PC-3 (cell line): ENCODE measurements around the gene GALNS. TPM values are rescaled to one million over a fixed set of nuclear protein-coding genes. Genes with fewer than 3 reads are reported as not detected.
A peak's percentile ranks its signal among the peaks of the same experiment; 100 is the strongest.

Experiments used
- ATAC-seq: fragments of 200-7000 bp; cut with Tn5 transposase; 2 replicates; pipeline ENCODE4 v1.9.1; 2020; ENCODE audit warnings: mild to moderate bottlenecking, moderate library complexity
- BruUV-seq: library from RNA; stranded (reverse); fragments of 400-500 nt; replicated peaks from 2 replicates; lab custom pipeline; 2021; lab: Mats Ljungman, UMichigan
- CTCF ChIA-PET: fragments of 300-600 bp; sonication (Branson Sonifier 250); formaldehyde crosslinking; loops from one replicate; lab custom pipeline; 2022; ENCODE audit warnings: antibody characterized with exemption; lab: Charles Lee
- POLR2A ChIA-PET: fragments of 300-600 bp; sonication (Branson Sonifier 250); formaldehyde crosslinking; loops from one replicate; lab custom pipeline; 2022; ENCODE audit warnings: antibody characterized with exemption; ENCODE audit not compliant: unreplicated experiment; lab: Charles Lee
- DNase-seq: peaks from one replicate; pipeline ENCODE4 v3.0.0-alpha.2; 2015
- H2AFZ ChIP-seq: fragments of 300-600 bp; sonication (generic); 2 replicates; pipeline ENCODE4 v1.6.0; 2016; ENCODE audit warnings: antibody characterized with exemption, low read length
- H3F3A ChIP-seq: fragments of 300-600 bp; sonication (generic); one replicate; pipeline ENCODE4 v1.6.0; 2017; ENCODE audit warnings: antibody characterized with exemption, low read length, control low read depth, mild to moderate bottlenecking; ENCODE audit not compliant: unreplicated experiment
- H3K27ac ChIP-seq: fragments of 300-600 bp; sonication (generic); 2 replicates; pipeline ENCODE4 v1.5.1; 2016; ENCODE audit warnings: mild to moderate bottlenecking, low read length
- H3K27me3 ChIP-seq: fragments of 300-600 bp; sonication (generic); 2 replicates; pipeline ENCODE4 v1.6.1; 2016; ENCODE audit warnings: low read length, mixed read lengths
- H3K36me3 ChIP-seq: fragments of 300-600 bp; sonication (generic); 2 replicates; pipeline ENCODE4 v1.6.1; 2016; ENCODE audit warnings: low read depth, mixed run types, low read length, mixed read lengths
- H3K4me1 ChIP-seq: fragments of 300-600 bp; sonication (generic); 2 replicates; pipeline ENCODE4 v1.5.1; 2016; ENCODE audit warnings: low read length; ENCODE audit not compliant: insufficient read depth
- H3K4me2 ChIP-seq: fragments of 300-600 bp; sonication (generic); 2 replicates; pipeline ENCODE4 v1.6.0; 2016; ENCODE audit warnings: low read length
- H3K4me3 ChIP-seq: fragments of 300-600 bp; sonication (generic); 2 replicates; pipeline ENCODE4 v1.5.1; 2016; ENCODE audit warnings: mild to moderate bottlenecking, low read length, mixed read lengths
- H3K79me2 ChIP-seq: fragments of 300-600 bp; sonication (generic); 2 replicates; pipeline ENCODE4 v1.6.1; 2017; ENCODE audit warnings: low read length, mixed read lengths
- H3K9ac ChIP-seq: fragments of 300-600 bp; sonication (generic); 2 replicates; pipeline ENCODE4 v1.6.0; 2016; ENCODE audit warnings: mild to moderate bottlenecking, low read length
- H3K9me2 ChIP-seq: fragments of 300-600 bp; sonication (generic); replicated peaks from 2 replicates; pipeline ENCODE4 v1.6.1; 2016; ENCODE audit warnings: mixed run types, low read length, mixed read lengths
- H3K9me3 ChIP-seq: fragments of 300-600 bp; sonication (generic); 2 replicates; pipeline ENCODE4 v1.6.1; 2016; ENCODE audit warnings: low read length, mixed read lengths
- H4K20me1 ChIP-seq: fragments of 300-600 bp; sonication (generic); 2 replicates; pipeline ENCODE4 v1.6.1; 2016; ENCODE audit warnings: low read length, mixed read lengths
- EZH2 ChIP-seq: fragments of 300-600 bp; sonication (generic); IDR thresholded peaks from one replicate; pipeline ENCODE4 v1.6.1; 2017; ENCODE audit warnings: antibody characterized with exemption, mild to moderate bottlenecking, low read length; ENCODE audit not compliant: unreplicated experiment
- EZH2phosphoT487 ChIP-seq: fragments of 300-600 bp; sonication (generic); IDR thresholded peaks from 2 replicates; pipeline ENCODE4 v1.6.1; 2018; ENCODE audit warnings: mild to moderate bottlenecking, antibody characterized with exemption, low read length, borderline replicate concordance
- intact Hi-C: fragments of 100-400 bp; cut with micrococcal nuclease; formaldehyde crosslinking; loops from 2 replicates; pipeline ENCODE4 v1.9.0; 2023
- total RNA-seq: library from RNA; depleted of rRNA; stranded (reverse); fragments of >200 nt; gene quantifications from 2 replicates; pipeline ENCODE4 v1.2.3, GENCODE V29; 2014
- TF ChIP-seq, protein P1 (sequence below): fragments of 300-600 bp; sonication (generic); conservative IDR thresholded peaks from 2 replicates; pipeline ENCODE4 v1.5.1; 2017; ENCODE audit warnings: antibody characterized with exemption, low read depth, mild to moderate bottlenecking, low read length

GALNS gene
- total RNA-seq, 1 experiment from 2014 or later: 18.3 TPM

GRCh38 chr16:88809068-88809675, 47.6 kb downstream of the GALNS start:
- no peaks in the 10 kb centered on the region for H3K9me3 ChIP-seq
- H3K9ac ChIP-seq: no peak overlapping the region
- no peak overlapping the region for H3K27ac ChIP-seq
- peaks cover 8% of the 10 kb centered on the region; the same call in 1 of the 2 replicates for H4K20me1 ChIP-seq
- CTCF ChIA-PET: no interaction called here
- intact Hi-C loops: no loop called here
- peaks cover 45% of the 10 kb centered on the region for H3K79me2 ChIP-seq
- ATAC-seq: no peak
- DNase-seq: peak; percentile 29
- TSS peak; percentile 45 for BruUV-seq
- no peaks in the 10 kb centered on the region for H3F3A ChIP-seq
- no peak overlapping the region for H2AFZ ChIP-seq
- peaks cover 12% of the 10 kb centered on the region; the same call in 1 of the 2 replicates for H3K36me3 ChIP-seq
- H3K27me3 ChIP-seq: no peaks in the 10 kb centered on the region
- peak overlapping the region; percentile 93; the same call in 1 of the 2 replicates for H3K4me2 ChIP-seq
- POLR2A ChIA-PET: no interaction called here
- TF ChIP-seq EZH2 (no peak), EZH2phosphoT487 (no peak)
- TF ChIP-seq, protein P1, sequence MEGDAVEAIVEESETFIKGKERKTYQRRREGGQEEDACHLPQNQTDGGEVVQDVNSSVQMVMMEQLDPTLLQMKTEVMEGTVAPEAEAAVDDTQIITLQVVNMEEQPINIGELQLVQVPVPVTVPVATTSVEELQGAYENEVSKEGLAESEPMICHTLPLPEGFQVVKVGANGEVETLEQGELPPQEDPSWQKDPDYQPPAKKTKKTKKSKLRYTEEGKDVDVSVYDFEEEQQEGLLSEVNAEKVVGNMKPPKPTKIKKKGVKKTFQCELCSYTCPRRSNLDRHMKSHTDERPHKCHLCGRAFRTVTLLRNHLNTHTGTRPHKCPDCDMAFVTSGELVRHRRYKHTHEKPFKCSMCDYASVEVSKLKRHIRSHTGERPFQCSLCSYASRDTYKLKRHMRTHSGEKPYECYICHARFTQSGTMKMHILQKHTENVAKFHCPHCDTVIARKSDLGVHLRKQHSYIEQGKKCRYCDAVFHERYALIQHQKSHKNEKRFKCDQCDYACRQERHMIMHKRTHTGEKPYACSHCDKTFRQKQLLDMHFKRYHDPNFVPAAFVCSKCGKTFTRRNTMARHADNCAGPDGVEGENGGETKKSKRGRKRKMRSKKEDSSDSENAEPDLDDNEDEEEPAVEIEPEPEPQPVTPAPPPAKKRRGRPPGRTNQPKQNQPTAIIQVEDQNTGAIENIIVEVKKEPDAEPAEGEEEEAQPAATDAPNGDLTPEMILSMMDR: no peak
- H3K4me1 ChIP-seq: peaks cover 17% of the 10 kb centered on the region
- H3K4me3 ChIP-seq: no peak overlapping the region
- no peaks in the 10 kb centered on the region for H3K9me2 ChIP-seq

DNA sequence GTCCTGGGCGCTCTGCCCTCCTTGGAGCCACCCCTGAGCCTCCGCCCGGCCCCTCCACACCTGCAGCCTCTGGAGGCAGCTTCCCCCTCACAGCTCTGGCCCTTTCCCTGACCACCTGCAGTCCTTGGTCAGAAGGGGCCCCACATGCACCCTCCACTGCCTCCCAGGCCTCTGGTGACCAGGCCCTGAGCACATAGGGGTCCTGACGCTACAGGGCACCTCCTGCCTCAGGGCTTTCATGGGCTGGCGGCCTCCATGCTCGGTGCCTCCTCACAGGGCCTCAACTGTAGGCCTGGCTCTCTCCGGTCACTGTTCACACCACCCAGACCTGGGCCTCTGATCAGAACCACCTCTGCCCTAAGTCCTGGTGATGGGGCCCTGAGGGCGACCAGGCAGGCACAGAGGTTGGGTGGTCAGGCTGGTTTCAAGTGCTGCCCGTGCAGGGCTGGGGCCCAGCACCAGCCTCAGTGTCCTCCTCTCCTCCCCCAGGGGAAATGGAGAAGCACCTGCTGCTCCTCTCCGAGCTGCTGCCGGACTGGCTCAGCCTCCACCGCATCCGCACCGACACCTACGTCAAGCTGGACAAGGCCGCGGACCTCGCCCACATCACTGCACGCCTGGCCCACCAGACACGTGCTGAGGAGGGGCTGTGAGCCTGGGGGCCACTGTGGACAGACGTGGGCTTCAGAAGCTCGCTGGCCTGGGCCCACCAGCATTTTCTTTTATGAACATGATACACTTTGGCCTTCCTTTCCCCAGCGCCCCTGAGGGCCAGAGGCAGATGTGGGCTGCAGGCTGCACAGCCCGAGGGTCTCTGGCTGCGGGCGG, 48.9 kb downstream of the GALNS start:
- BruUV-seq: no TSS peak
- no peaks in the 10 kb centered on the region for H3K9me3 ChIP-seq
- ChIA-PET POLR2A (no interaction called here), CTCF (no interaction called here)
- H3F3A ChIP-seq: no peaks in the 10 kb centered on the region
- no peak overlapping the region for H3K4me3 ChIP-seq
- DNase-seq (no peak), ATAC-seq (no peak)
- no peaks in the 10 kb centered on the region for H3K27me3 ChIP-seq
- H3K9ac ChIP-seq: no peak overlapping the region
- H3K9me2 ChIP-seq: no peaks in the 10 kb centered on the region
- H3K36me3 ChIP-seq: peaks cover 12% of the 10 kb centered on the region; the same call in 1 of the 2 replicates
- intact Hi-C loops: no loop called here
- H3K4me2 ChIP-seq: no peak overlapping the region
- peaks cover 17% of the 10 kb centered on the region for H3K4me1 ChIP-seq
- H4K20me1 ChIP-seq: peaks cover 8% of the 10 kb centered on the region; the same call in 1 of the 2 replicates
- peaks cover 51% of the 10 kb centered on the region for H3K79me2 ChIP-seq
- no peak overlapping the region for H2AFZ ChIP-seq
- TF ChIP-seq EZH2 (no peak), EZH2phosphoT487 (no peak)
- TF ChIP-seq, protein P1: no peak
- no peak overlapping the region for H3K27ac ChIP-seq

- Histone ChIP-seq H3K4me3 (no peak overlapping the region), H4K20me1 (peaks cover 8% of the 10 kb centered on the region; the same call in 1 of the 2 replicates), H3K36me3 (peaks cover 12% of the 10 kb centered on the region; the same call in 1 of the 2 replicates), H3K27ac (no peak overlapping the region), H3K9me3 (no peaks in the 10 kb centered on the region), H3K4me2 (no peak overlapping the region), H3K9ac (no peak overlapping the region), H3K27me3 (no peaks in the 10 kb centered on the region), H3K9me2 (no peaks in the 10 kb centered on the region), H3K4me1 (peaks cover 17% of the 10 kb centered on the region), H3F3A (no peaks in the 10 kb centered on the region), H3K79me2 (peaks cover 51% of the 10 kb centered on the region), H2AFZ (no peak overlapping the region)
- ChIA-PET POLR2A (no interaction called here), CTCF (no interaction called here)
- no TSS peak for BruUV-seq
- no peak for TF ChIP-seq EZH2phosphoT487
- no peak for TF ChIP-seq EZH2
- TF ChIP-seq, protein P1: no peak
- ATAC-seq: no peak
- intact Hi-C loops: no loop called here
- no peak for DNase-seq
Observed at GRCh38 chr16:88807142-88807625, 49.6 kb downstream of the GALNS start.
